SK-N-MC (cell line): ENCODE measurements around the gene VPS36.
"Not testable (repeated sequence)": the region's sequence is repeated elsewhere in the genome, so short reads cannot be mapped to it uniquely, and the experiment has no call there.

Experiments used
- DNase-seq: peaks from one replicate; pipeline ENCODE4 v3.0.0-alpha.2; 2011; ENCODE audit warnings: low read depth, low spot score
- H3K27ac ChIP-seq: fragments of 200-600 bp; sonication (generic); 2 replicates; pipeline ENCODE4 v1.5.1; 2016; ENCODE audit warnings: mixed run types
- H3K36me3 ChIP-seq: fragments of 200-600 bp; sonication (generic); 2 replicates; pipeline ENCODE4 v1.6.1; 2017; ENCODE audit warnings: antibody characterized with exemption, low read length, mixed read lengths; ENCODE audit not compliant: insufficient read depth
- H3K4me3 ChIP-seq: fragments of 200-600 bp; sonication (generic); 2 replicates; pipeline ENCODE4 v1.5.1; 2016
- H3K9ac ChIP-seq: fragments of 200-600 bp; sonication (generic); 2 replicates; pipeline ENCODE4 v1.8.0; 2017; ENCODE audit warnings: mixed run types, mixed read lengths; ENCODE audit not compliant: insufficient read length
- H3K9me3 ChIP-seq: fragments of 200-600 bp; sonication (generic); 2 replicates; pipeline ENCODE4 v1.6.1; 2017; ENCODE audit warnings: low read depth, mild to moderate bottlenecking, antibody characterized with exemption, low read length, moderate library complexity, mixed read lengths
- EZH2 ChIP-seq: fragments of 200-600 bp; sonication (generic); IDR thresholded peaks from one replicate; pipeline ENCODE4 v1.6.1; 2017; ENCODE audit warnings: antibody characterized with exemption
- FOXP2 ChIP-seq: optimal IDR thresholded peaks from 2 replicates; pipeline ENCODE3; 2011; ENCODE audit warnings: mild to moderate bottlenecking, moderate library complexity; ENCODE audit not compliant: insufficient read depth; ENCODE audit errors: extremely low read length, control extremely low read depth
- POLR2AphosphoS5 ChIP-seq: IDR thresholded peaks from 2 replicates; pipeline ENCODE4 v1.6.1; 2012; ENCODE audit warnings: mild to moderate bottlenecking, low read depth, low read length, borderline replicate concordance

VPS36 gene

DNA sequence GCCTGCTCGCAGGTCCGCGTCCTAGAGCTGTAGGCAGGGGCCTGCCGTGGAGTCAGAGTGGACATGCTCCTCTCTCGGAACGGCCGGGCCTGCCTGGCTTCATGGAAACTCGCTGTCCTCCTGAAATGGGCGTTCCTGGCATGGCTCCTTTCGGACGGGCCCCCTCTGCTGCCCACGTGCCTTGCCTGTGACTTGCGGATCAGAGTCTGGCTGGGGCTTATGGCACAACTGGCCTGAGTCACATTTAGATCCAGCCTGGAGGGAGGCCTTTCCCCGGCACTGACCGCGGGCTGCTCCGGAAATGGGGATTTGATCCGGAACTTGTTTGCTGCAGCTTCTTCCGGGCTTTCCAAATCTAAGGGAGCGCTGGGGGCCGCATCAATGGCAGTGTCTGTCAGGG lies 72.5 kb downstream of the VPS36 start:
- Histone ChIP-seq H3K9ac (no peak overlapping the region), H3K27ac (no peak overlapping the region), H3K9me3 (no peaks in the 10 kb centered on the region), H3K4me3 (no peak overlapping the region), H3K36me3 (no peaks in the 10 kb centered on the region)
- DNase-seq = no peak
- no peak for TF ChIP-seq EZH2
- no peak for TF ChIP-seq FOXP2
- no peak for TF ChIP-seq POLR2AphosphoS5

DNA sequence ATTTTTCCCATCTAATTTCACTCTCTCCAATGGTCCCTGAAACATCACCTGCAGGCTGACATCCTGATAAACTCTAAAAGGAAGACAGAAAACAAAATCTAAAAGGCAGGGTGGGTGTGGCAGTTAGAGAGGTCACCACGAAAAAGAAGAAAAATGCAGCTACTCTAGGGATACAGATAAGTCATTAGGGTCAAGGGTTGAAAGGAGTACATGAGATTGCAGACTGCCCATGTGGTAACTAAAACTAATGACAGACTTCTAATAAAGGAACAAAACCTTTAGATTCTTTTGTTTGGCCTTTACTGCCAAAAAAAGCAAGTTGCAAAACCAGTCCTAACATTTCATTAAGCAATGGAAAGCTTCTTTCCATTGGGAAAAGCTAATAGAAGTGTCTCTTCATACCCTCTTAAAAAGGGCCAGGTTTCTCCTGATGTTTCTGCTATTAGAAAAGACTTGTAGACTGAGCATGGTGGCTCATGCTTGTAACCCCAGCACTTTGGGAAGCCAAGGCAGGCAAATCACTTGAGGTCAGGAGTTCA lies 75.5 kb downstream of the VPS36 start:
- no peak for DNase-seq
- Histone ChIP-seq H3K27ac (no peak overlapping the region), H3K4me3 (no peak overlapping the region), H3K36me3 (no peaks in the 10 kb centered on the region), H3K9me3 (no peaks in the 10 kb centered on the region), H3K9ac (no peak overlapping the region)
- TF ChIP-seq FOXP2 = no peak
- no peak for TF ChIP-seq EZH2
- TF ChIP-seq POLR2AphosphoS5 = no peak

DNA sequence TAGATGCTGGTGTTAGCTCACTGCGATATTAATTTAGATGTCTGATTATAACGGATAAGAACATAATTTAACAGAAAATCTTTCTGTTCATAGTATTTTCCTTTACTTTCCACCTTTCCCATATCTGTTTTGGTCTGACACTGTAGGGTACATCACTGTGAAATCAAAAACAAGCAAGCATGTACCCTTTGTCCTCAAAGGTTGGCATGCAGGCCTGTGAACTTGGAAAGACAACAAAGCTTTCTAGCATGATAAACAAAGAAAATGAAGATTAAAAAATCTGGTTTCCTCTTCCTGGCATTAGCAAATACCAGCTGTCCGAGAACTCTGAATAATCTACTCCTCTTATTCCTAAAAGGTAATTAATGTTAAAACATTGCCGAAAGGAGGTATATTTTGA lies 76.0 kb downstream of the VPS36 start:
- no peak for DNase-seq
- H3K9me3 ChIP-seq = no peaks in the 10 kb centered on the region
- H3K36me3 ChIP-seq = no peaks in the 10 kb centered on the region
- H3K27ac ChIP-seq = no peak overlapping the region
- TF ChIP-seq POLR2AphosphoS5 (no peak), EZH2 (no peak), FOXP2 (no peak)
- H3K4me3 ChIP-seq = no peak overlapping the region
- no peak overlapping the region for H3K9ac ChIP-seq

DNA sequence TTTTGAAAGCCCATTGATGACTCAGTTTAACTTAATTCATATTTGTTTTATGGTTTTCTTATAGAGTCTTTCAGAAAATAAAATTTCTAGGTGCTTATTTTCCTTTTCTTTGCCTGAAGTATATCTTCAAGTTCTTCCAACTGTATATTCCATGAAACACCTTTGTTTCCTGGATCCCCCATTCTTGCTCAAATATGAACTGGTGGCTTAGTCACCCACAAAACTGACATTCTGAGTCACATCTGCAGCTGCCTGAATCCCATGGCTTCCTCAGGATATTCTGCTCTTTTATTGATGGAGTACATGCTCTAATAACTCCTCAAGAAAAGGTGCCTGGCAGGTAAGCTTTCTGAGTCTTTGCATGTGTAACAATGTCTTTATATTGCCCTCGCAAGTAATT lies 77.2 kb downstream of the VPS36 start:
- not testable (repeated sequence) for H3K36me3 ChIP-seq, H3K9ac ChIP-seq, H3K27ac ChIP-seq, DNase-seq, H3K4me3 ChIP-seq, H3K9me3 ChIP-seq

DNA sequence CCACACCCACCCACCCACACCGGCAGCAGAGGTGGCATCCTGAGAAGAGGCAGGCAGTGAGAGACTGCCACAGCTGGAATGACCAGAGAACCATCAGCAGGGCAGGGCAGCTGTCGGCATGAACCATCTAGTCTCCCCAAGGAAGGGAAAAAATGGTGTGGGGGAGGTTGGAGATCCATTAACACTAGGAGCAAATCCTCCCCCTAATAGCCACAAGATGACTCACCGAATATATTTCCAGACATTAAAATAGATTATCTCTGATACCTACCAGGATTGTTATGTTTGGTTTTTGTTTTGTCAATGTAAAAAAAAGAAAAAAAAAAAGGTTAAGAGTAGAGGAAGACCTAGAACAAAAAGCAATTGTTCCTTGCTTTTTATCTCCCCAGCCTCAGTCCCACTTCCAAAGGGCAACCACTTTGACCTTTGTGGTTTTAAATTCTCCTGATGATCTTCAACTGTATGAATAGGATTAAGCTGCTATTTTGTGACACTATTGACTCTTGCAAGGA lies 78.6 kb downstream of the VPS36 start:
- no peaks in the 10 kb centered on the region for H3K9me3 ChIP-seq
- H3K36me3 ChIP-seq = no peaks in the 10 kb centered on the region
- no peak for TF ChIP-seq FOXP2
- no peak for DNase-seq
- H3K27ac ChIP-seq = no peak overlapping the region
- H3K4me3 ChIP-seq = no peak overlapping the region
- H3K9ac ChIP-seq = no peak overlapping the region

DNA sequence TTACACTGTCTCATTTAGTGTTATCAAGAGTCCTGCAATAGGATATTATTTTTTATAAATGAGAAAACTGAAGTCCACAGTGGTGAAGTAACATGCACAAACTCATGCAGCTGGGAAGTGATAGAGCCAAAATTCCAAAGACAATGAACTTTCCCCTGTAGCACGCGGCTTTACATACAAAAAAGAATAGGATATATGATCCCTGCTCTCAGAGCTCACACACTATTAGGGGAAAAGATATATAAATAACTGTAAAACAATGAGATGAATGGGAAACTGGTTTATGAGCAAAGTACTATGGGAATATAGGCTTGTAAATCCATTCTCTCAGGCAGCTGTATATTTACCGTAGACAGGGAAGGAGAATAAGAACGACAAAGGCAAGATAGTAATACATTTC lies 84.1 kb downstream of the VPS36 start:
- TF ChIP-seq FOXP2 = no peak
- no peak for TF ChIP-seq EZH2
- no peak for TF ChIP-seq POLR2AphosphoS5
- Histone ChIP-seq H3K27ac (no peak overlapping the region), H3K9ac (no peak overlapping the region), H3K4me3 (no peak overlapping the region), H3K9me3 (no peaks in the 10 kb centered on the region), H3K36me3 (no peaks in the 10 kb centered on the region)
- no peak for DNase-seq
